ENCODE results near the gene CMSS1. TPM values are rescaled to one million over a fixed set of nuclear protein-coding genes. Genes with fewer than 3 reads are reported as not detected.

The CMSS1 gene
- total RNA-seq, 1 experiment from 2014 or later, result 70.6 TPM

DNA sequence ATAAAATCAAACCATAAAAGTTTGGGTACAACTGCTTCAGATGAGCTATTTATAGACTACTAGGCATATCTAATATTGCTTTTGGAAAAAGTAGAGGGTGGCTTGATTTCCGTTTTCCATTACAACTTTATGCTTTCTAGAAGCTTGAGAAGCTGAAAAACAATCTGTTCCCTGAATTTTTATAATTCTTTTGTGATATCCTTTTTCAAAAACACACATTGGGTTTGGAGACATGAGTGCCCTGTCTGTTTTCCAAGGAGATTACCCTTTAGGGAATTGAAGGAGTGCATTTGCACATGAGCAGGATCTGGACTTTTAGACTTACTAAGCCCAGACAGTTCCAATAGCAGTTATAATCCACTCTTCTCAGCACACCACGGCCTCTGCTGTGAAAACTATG lies 346.1 kb downstream of the CMSS1 start (continued):
- TF ChIP-seq, protein P1, sequence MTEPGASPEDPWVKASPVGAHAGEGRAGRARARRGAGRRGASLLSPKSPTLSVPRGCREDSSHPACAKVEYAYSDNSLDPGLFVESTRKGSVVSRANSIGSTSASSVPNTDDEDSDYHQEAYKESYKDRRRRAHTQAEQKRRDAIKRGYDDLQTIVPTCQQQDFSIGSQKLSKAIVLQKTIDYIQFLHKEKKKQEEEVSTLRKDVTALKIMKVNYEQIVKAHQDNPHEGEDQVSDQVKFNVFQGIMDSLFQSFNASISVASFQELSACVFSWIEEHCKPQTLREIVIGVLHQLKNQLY (CRISPR knock-in tag; IDR thresholded peaks at IDR 0.05), result no peak
- TF ChIP-seq ZNF219 (CRISPR knock-in tag; IDR thresholded peaks at IDR 0.05; ENCODE audit: borderline replicate concordance), result no peak
- TF ChIP-seq GABPB1 (CRISPR knock-in tag; IDR thresholded peaks at IDR 0.05), result no peak
- no peak for TF ChIP-seq ZNF423 (CRISPR knock-in tag; IDR thresholded peaks at IDR 0.05)
- TF ChIP-seq ATF3 (CRISPR knock-in tag; conservative IDR thresholded peaks at IDR 0.05), result no peak
- no peak for TF ChIP-seq FOXK1 (CRISPR knock-in tag; IDR thresholded peaks at IDR 0.05)

DNA sequence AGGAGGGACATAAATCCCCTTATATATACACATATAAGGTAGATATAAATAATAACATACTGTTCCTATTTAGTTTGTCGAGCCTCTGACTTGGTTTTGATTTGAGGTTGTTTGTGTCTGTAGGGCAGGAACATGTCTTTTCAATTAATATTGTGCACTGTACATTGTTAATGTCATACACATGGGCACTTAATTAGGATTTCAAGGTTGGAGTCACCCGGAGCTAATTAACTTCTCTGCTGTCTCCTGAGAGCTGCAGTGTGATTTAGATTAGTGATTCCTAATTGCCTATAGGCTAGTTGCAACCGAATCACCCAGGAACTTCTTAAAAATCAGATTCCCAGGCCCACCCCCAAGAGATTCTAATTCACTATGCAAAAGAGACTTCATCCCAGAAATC lies 347.1 kb downstream of the CMSS1 start:
- H3K36me3 Mint-ChIP-seq, result no peaks in the 10 kb centered on the region
- TF ChIP-seq NR3C1 (CRISPR knock-in tag; conservative IDR thresholded peaks at IDR 0.05; ENCODE audit: low read depth) (no peak), NFYB (CRISPR knock-in tag; conservative IDR thresholded peaks at IDR 0.05; ENCODE audit: low read depth) (no peak), NFATC4 (CRISPR knock-in tag; IDR thresholded peaks at IDR 0.05) (no peak), SMAD4 (CRISPR knock-in tag; IDR thresholded peaks at IDR 0.05) (no peak), ETV6 (CRISPR knock-in tag; IDR thresholded peaks at IDR 0.05) (no peak), ZNF263 (CRISPR knock-in tag; IDR thresholded peaks at IDR 0.05; ENCODE audit: low read depth) (no peak), ZNF416 (CRISPR knock-in tag; IDR thresholded peaks at IDR 0.05) (no peak), RORB (CRISPR knock-in tag; IDR thresholded peaks at IDR 0.05) (no peak), HMGXB4 (CRISPR knock-in tag; IDR thresholded peaks at IDR 0.05) (no peak), ELF4 (CRISPR knock-in tag; IDR thresholded peaks at IDR 0.05; ENCODE audit: low read depth) (no peak), RELA (CRISPR knock-in tag; IDR thresholded peaks at IDR 0.05; ENCODE audit: borderline replicate concordance) (no peak), ZNF219 (CRISPR knock-in tag; IDR thresholded peaks at IDR 0.05; ENCODE audit: borderline replicate concordance) (no peak), SOX15 (CRISPR knock-in tag; IDR thresholded peaks at IDR 0.05) (no peak)
- TF ChIP-seq, protein P2, sequence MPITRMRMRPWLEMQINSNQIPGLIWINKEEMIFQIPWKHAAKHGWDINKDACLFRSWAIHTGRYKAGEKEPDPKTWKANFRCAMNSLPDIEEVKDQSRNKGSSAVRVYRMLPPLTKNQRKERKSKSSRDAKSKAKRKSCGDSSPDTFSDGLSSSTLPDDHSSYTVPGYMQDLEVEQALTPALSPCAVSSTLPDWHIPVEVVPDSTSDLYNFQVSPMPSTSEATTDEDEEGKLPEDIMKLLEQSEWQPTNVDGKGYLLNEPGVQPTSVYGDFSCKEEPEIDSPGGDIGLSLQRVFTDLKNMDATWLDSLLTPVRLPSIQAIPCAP (CRISPR knock-in tag; IDR thresholded peaks at IDR 0.05), result no peak
- TF ChIP-seq, protein P3, sequence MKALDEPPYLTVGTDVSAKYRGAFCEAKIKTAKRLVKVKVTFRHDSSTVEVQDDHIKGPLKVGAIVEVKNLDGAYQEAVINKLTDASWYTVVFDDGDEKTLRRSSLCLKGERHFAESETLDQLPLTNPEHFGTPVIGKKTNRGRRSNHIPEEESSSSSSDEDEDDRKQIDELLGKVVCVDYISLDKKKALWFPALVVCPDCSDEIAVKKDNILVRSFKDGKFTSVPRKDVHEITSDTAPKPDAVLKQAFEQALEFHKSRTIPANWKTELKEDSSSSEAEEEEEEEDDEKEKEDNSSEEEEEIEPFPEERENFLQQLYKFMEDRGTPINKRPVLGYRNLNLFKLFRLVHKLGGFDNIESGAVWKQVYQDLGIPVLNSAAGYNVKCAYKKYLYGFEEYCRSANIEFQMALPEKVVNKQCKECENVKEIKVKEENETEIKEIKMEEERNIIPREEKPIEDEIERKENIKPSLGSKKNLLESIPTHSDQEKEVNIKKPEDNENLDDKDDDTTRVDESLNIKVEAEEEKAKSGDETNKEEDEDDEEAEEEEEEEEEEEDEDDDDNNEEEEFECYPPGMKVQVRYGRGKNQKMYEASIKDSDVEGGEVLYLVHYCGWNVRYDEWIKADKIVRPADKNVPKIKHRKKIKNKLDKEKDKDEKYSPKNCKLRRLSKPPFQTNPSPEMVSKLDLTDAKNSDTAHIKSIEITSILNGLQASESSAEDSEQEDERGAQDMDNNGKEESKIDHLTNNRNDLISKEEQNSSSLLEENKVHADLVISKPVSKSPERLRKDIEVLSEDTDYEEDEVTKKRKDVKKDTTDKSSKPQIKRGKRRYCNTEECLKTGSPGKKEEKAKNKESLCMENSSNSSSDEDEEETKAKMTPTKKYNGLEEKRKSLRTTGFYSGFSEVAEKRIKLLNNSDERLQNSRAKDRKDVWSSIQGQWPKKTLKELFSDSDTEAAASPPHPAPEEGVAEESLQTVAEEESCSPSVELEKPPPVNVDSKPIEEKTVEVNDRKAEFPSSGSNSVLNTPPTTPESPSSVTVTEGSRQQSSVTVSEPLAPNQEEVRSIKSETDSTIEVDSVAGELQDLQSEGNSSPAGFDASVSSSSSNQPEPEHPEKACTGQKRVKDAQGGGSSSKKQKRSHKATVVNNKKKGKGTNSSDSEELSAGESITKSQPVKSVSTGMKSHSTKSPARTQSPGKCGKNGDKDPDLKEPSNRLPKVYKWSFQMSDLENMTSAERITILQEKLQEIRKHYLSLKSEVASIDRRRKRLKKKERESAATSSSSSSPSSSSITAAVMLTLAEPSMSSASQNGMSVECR (CRISPR knock-in tag; IDR thresholded peaks at IDR 0.05; ENCODE audit: borderline replicate concordance), result no peak
- TF ChIP-seq, protein P4, sequence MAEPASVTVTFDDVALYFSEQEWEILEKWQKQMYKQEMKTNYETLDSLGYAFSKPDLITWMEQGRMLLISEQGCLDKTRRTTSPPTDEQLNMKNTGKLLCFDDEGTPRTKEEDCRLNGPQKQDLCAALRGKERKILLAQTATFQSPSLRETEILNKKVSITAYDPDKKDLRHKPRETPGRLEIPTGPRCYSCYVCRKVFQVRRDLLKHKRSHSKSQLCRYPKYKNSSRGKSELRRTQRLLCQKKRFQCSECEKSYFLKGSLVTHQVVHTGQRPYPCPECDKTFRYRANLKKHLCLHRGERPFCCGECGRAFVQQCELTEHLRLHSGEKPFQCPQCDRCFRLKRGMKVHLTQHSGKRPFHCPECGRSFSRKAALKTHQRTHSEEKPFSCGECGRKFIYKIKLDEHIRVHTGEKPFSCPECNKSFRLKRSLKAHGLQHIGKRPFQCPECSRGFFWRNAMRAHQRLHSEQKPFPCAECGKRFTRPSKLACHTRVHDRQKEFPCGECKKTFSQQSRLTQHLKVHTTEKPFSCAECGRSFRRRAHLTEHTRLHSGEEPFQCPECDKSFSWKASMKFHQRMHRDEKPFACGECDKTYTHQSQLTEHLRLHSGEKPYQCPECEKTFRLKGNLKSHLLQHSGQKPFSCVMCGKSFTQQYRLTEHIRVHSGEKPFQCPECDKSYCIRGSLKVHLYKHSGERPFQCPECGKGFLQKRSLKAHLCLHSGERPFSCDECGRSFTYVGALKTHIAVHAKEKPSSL (CRISPR knock-in tag; conservative IDR thresholded peaks at IDR 0.05), result no peak
- TF ChIP-seq, protein P5, sequence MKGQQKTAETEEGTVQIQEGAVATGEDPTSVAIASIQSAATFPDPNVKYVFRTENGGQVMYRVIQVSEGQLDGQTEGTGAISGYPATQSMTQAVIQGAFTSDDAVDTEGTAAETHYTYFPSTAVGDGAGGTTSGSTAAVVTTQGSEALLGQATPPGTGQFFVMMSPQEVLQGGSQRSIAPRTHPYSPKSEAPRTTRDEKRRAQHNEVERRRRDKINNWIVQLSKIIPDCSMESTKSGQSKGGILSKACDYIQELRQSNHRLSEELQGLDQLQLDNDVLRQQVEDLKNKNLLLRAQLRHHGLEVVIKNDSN (CRISPR knock-in tag; IDR thresholded peaks at IDR 0.05), result no peak
- TF ChIP-seq, protein P6, sequence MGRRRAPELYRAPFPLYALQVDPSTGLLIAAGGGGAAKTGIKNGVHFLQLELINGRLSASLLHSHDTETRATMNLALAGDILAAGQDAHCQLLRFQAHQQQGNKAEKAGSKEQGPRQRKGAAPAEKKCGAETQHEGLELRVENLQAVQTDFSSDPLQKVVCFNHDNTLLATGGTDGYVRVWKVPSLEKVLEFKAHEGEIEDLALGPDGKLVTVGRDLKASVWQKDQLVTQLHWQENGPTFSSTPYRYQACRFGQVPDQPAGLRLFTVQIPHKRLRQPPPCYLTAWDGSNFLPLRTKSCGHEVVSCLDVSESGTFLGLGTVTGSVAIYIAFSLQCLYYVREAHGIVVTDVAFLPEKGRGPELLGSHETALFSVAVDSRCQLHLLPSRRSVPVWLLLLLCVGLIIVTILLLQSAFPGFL (CRISPR knock-in tag; IDR thresholded peaks at IDR 0.05; ENCODE audit: borderline replicate concordance), result no peak
- H3K9me3 Mint-ChIP-seq, result no peaks in the 10 kb centered on the region
- no peak overlapping the region for H3K27ac Mint-ChIP-seq
- ATAC-seq (no peak), DNase-seq (ENCODE audit: low spot score) (no peak)
- POLR2A ChIA-PET, result no interaction called here
- H3K4me3 Mint-ChIP-seq, result no peak overlapping the region
- H3K4me1 Mint-ChIP-seq, result no peaks in the 10 kb centered on the region; the same call in 1 of the 2 replicates
- CTCF ChIA-PET, result no interaction called here
- no peaks in the 10 kb centered on the region for H3K27me3 Mint-ChIP-seq (ENCODE audit: low read depth)
